Measurements from ENCODE around the gene GSDMA. TPM values are rescaled to one million over a fixed set of nuclear protein-coding genes. Genes with fewer than 3 reads are reported as not detected.
A peak's percentile ranks its signal among the peaks of the same experiment; 100 is the strongest.

GSDMA gene
- total and polyA plus RNA-seq, 12 donors: 0.06 to 1.3 (median 0.42) TPM; not detected in 6

- WGBS, 2 donors: 65 to 71% methylated on average over 4 of the region's 4 CpGs
- H3K36me3 ChIP-seq: no peaks in the 10 kb centered on the region
- no peak for ATAC-seq
- H3K27me3 ChIP-seq: peaks cover 0 to 25% (median 4%) of the 10 kb centered on the region in 7 donors
- intact Hi-C loops (cut with DNase I): loop anchor here in 2 of 10 donors (10.0 kb wide), 2 partner anchors 91 to 111 kb away; partner anchors contain the start of genes IKZF3 (in 1 of the 2) and ZPBP2 (in 1 of the 2)
- no peak for DNase-seq
- no peaks in the 10 kb centered on the region for H3K9me3 ChIP-seq
- TF ChIP-seq, protein P1, sequence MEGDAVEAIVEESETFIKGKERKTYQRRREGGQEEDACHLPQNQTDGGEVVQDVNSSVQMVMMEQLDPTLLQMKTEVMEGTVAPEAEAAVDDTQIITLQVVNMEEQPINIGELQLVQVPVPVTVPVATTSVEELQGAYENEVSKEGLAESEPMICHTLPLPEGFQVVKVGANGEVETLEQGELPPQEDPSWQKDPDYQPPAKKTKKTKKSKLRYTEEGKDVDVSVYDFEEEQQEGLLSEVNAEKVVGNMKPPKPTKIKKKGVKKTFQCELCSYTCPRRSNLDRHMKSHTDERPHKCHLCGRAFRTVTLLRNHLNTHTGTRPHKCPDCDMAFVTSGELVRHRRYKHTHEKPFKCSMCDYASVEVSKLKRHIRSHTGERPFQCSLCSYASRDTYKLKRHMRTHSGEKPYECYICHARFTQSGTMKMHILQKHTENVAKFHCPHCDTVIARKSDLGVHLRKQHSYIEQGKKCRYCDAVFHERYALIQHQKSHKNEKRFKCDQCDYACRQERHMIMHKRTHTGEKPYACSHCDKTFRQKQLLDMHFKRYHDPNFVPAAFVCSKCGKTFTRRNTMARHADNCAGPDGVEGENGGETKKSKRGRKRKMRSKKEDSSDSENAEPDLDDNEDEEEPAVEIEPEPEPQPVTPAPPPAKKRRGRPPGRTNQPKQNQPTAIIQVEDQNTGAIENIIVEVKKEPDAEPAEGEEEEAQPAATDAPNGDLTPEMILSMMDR (IDR thresholded peaks at IDR 0.05): no peak
- H3K4me1 ChIP-seq: peaks cover 0 to 49% (median under 1%) of the 10 kb centered on the region in 9 donors
- H3K4me3 ChIP-seq: no peak overlapping the region
- H3K27ac ChIP-seq: no peak overlapping the region
Observed at GRCh38 chr17:39975801-39976200, 13.0 kb downstream of the GSDMA start.

DNA sequence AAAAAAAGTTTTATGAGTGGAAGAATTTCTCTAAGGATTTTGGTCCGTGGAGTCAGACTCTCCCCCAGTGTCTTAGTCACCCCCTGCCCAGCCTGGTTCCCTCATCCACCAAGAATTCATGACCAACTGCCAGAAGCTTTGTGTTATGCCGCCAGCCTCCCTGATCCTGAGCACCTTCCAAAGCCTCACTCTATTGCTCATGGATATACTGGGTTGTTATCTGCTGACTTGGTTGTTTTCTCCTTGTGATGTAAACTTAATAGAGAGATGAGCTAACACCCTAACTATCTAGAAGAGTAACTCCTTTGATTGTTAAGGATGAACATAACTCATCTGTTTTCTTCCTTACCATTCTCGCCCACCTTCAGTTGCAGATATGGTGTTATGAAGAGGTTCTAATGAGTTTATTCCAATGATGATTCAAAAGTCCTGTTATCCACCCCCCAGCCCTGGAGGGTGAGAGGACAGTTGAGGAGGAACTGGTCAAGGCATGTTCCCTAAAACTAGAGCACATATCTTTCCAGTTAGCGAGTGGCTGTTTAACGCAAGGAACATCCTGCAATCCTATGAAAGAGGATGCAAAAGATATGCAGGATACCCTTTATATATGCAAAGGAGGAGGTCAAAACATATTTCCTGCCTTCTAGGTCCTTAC, 16.3 kb downstream of the GSDMA start:
- Histone ChIP-seq H3K9me3 (no peaks in the 10 kb centered on the region), H3K36me3 (peaks cover 0 to 11% (median 1%) of the 10 kb centered on the region in 9 donors), H3K4me3 (peak overlapping the region in 1 of 10 donors; percentile 96), H3K27ac (peak overlapping the region in 2 of 10 donors; percentile 96 to 97), H3K27me3 (peaks cover 0 to 12% (median 0%) of the 10 kb centered on the region in 7 donors), H3K4me1 (peaks cover 5 to 42% (median 23%) of the 10 kb centered on the region in 9 donors)
- ATAC-seq (no peak), DNase-seq (no peak)
- WGBS, 2 donors: 62 to 72% methylated on average over 5 of the region's 5 CpGs
- TF ChIP-seq, protein P1 (IDR thresholded peaks at IDR 0.05): no peak
- intact Hi-C loops (cut with DNase I): loop anchor here in 2 of 10 donors (2.0 to 10.0 kb wide), 3 partner anchors 18 to 114 kb away; partner anchors contain the start of genes IKZF3 (in 1 of the 2) and ZPBP2 (in 1 of the 2)

- ATAC-seq: peak; percentile 1 to 40 (median 20)
- DNase-seq: no peak
- 1% methylated on average over 10 of the region's 10 CpGs for WGBS, 2 donors
Observed at GRCh38 chr17:39979893-39980350, 17.1 kb downstream of the GSDMA start.

More at GRCh38 chr17:39979893-39980350, 17.1 kb downstream of the GSDMA start:
- intact Hi-C loops (cut with DNase I): loop anchor here in 8 of 10 donors (1.0 to 10.0 kb wide), 11 partner anchors 19 to 357 kb away; partner anchors contain the start of genes LRRC3C (in 2 of the 8), ORMDL3 (in 2 of the 8), IKZF3 (in 1 of the 8) and ZPBP2 (in 1 of the 8)
- Histone ChIP-seq H3K36me3 (peaks cover 0 to 19% (median 9%) of the 10 kb centered on the region in 9 donors), H3K9me3 (no peaks in the 10 kb centered on the region), H3K27me3 (peaks cover 0 to 9% (median 0%) of the 10 kb centered on the region in 7 donors), H3K27ac (peak overlapping the region; percentile 53 to 97 (median 95)), H3K4me1 (peaks cover 5 to 38% (median 23%) of the 10 kb centered on the region in 9 donors), H3K4me3 (peak overlapping the region; percentile 23 to 100 (median 93))
- TF ChIP-seq, protein P1 (IDR thresholded peaks at IDR 0.05): no peak

All from heart right ventricle (tissue), 16 donors.